Endodermal cell (in vitro differentiated cells): ENCODE measurements around the gene ARHGAP26. TPM values are rescaled to one million over a fixed set of nuclear protein-coding genes. Genes with fewer than 3 reads are reported as not detected.
"Not testable (repeated sequence)": the region's sequence is repeated elsewhere in the genome, so short reads cannot be mapped to it uniquely, and the experiment has no call there.

ENCODE experiments used
- DNase-seq: peaks from one replicate; pipeline ENCODE4 v3.0.0-alpha.2; 2017
- H3K27ac ChIP-seq: 2 replicates; pipeline ENCODE4 v1.5.1; 2013; ENCODE audit warnings: mild to moderate bottlenecking, low read depth, low read length, moderate library complexity
- H3K27me3 ChIP-seq: 2 replicates; pipeline ENCODE4 v1.6.1; 2013; ENCODE audit warnings: mild to moderate bottlenecking, low read length, moderate library complexity; ENCODE audit not compliant: insufficient read depth, control insufficient read depth, poor library complexity, severe bottlenecking
- H3K36me3 ChIP-seq: 2 replicates; pipeline ENCODE4 v1.7.0; 2013; ENCODE audit warnings: mild to moderate bottlenecking, low read length, moderate library complexity; ENCODE audit not compliant: control insufficient read depth, insufficient read depth
- H3K4me1 ChIP-seq: one replicate; pipeline ENCODE4 v1.7.0; 2013; ENCODE audit warnings: low read length; ENCODE audit not compliant: control insufficient read depth, insufficient read depth
- H3K4me3 ChIP-seq: 2 replicates; pipeline ENCODE4 v1.5.1; 2013; ENCODE audit warnings: mild to moderate bottlenecking, low read length, moderate library complexity
- H3K9ac ChIP-seq: 2 replicates; pipeline ENCODE4 v1.6.1; 2013; ENCODE audit warnings: mild to moderate bottlenecking, low read length, moderate library complexity; ENCODE audit not compliant: poor library complexity, severe bottlenecking; ENCODE audit errors: extremely low read depth
- H3K9me3 ChIP-seq: 2 replicates; pipeline ENCODE4 v1.6.1; 2013; ENCODE audit warnings: mild to moderate bottlenecking, low read length, moderate library complexity; ENCODE audit not compliant: control insufficient read depth
- H3K27ac Mint-ChIP-seq: 2 replicates; pipeline ENCODE4 v1.8.0; 2020; ENCODE audit warnings: mixed read lengths
- H3K27me3 Mint-ChIP-seq: 2 replicates; pipeline ENCODE4 v1.8.0; 2021; ENCODE audit warnings: mild to moderate bottlenecking, mixed read lengths; ENCODE audit not compliant: insufficient read depth
- H3K36me3 Mint-ChIP-seq: 2 replicates; pipeline ENCODE4 v1.8.0; 2020; ENCODE audit warnings: low read depth, mixed read lengths
- H3K4me1 Mint-ChIP-seq: 2 replicates; pipeline ENCODE4 v1.8.0; 2020; ENCODE audit warnings: mixed read lengths
- H3K4me3 Mint-ChIP-seq: 2 replicates; pipeline ENCODE4 v1.8.0; 2020; ENCODE audit warnings: mild to moderate bottlenecking, moderate library complexity, mixed read lengths
- H3K9me3 Mint-ChIP-seq: 2 replicates; pipeline ENCODE4 v1.8.0; 2020; ENCODE audit warnings: mild to moderate bottlenecking, mixed read lengths
- CTCF ChIP-seq: fragments of 200-600 bp; sonication (generic); conservative IDR thresholded peaks from 2 replicates; pipeline ENCODE4 v1.5.0; 2021; ENCODE audit warnings: antibody characterized with exemption, mild to moderate bottlenecking
- WGBS, 2 experiments: methylation state at CpG; one replicate each; pipeline versions ENCODE4 v1.1.5 to v1.1.7; 2013; ENCODE audit warnings: missing lambda C conversion rate in 2 of 2, mixed read lengths in 1 of 2; ENCODE audit not compliant: insufficient coverage in 1 of 2, insufficient read length in 1 of 2; 5-methylcytosine and 5-hydroxymethylcytosine counted together
- total RNA-seq, 2 donors: library from RNA; stranded (reverse); fragmentation: NEBNext Ultra II Directional in 1 of 2; extraction: Animal tissue kit (Norgen Biotek cat#: 25700) in 1 of 2; gene quantifications; 2 replicates in 1 of 2; 3 replicates in 1 of 2; pipeline ENCODE4 v1.2.1, GENCODE V29; 2021

The ARHGAP26 gene
- total RNA-seq, 2 donors from 2014 or later, result 49.2 to 60.5 TPM

GRCh38 chr5:142997591-142997990 lies 227.4 kb downstream of the ARHGAP26 start:
- peaks cover 20% of the 10 kb centered on the region for H3K4me1 Mint-ChIP-seq
- Histone ChIP-seq H3K36me3 (no peaks in the 10 kb centered on the region), H3K27ac (no peak overlapping the region), H3K9me3 (no peaks in the 10 kb centered on the region), H3K9ac (no peak overlapping the region), H3K4me1 (no peaks in the 10 kb centered on the region), H3K27me3 (no peaks in the 10 kb centered on the region), H3K4me3 (no peak overlapping the region)
- no peaks in the 10 kb centered on the region for H3K27me3 Mint-ChIP-seq
- 95% methylated on average over 1 of the region's 1 CpG; no CpG with 5 or more reads in 1 of the 2 experiments for WGBS, 2 experiments
- H3K9me3 Mint-ChIP-seq, result peaks cover 11% of the 10 kb centered on the region
- H3K4me3 Mint-ChIP-seq, result no peak overlapping the region
- peaks cover 18% of the 10 kb centered on the region for H3K36me3 Mint-ChIP-seq
- TF ChIP-seq CTCF, result no peak
- H3K27ac Mint-ChIP-seq, result no peak overlapping the region
- no peak for DNase-seq

- Histone ChIP-seq H3K4me3 (no peak overlapping the region), H3K9me3 (no peaks in the 10 kb centered on the region), H3K27ac (no peak overlapping the region), H3K4me1 (no peaks in the 10 kb centered on the region), H3K36me3 (no peaks in the 10 kb centered on the region), H3K27me3 (no peaks in the 10 kb centered on the region), H3K9ac (no peak overlapping the region)
- TF ChIP-seq CTCF, result no peak
- Mint-ChIP-seq H3K36me3 (peaks cover 17% of the 10 kb centered on the region), H3K9me3 (peaks cover 11% of the 10 kb centered on the region), H3K27ac (no peak overlapping the region), H3K4me1 (peaks cover 24% of the 10 kb centered on the region), H3K4me3 (no peak overlapping the region), H3K27me3 (no peaks in the 10 kb centered on the region)
- 90 to 93% methylated on average over 3 to 6 of the region's 6 CpGs for WGBS, 2 experiments
- DNase-seq, result no peak
These were observed 228.3 kb downstream of the ARHGAP26 start for GRCh38 chr5:142998316-142999020.

GRCh38 chr5:143000551-143000950 lies 230.4 kb downstream of the ARHGAP26 start:
- H3K4me3 ChIP-seq, H3K9me3 Mint-ChIP-seq, H3K36me3 ChIP-seq, H3K27me3 Mint-ChIP-seq, DNase-seq, H3K27ac ChIP-seq, H3K27me3 ChIP-seq, H3K9me3 ChIP-seq, H3K27ac Mint-ChIP-seq, H3K4me3 Mint-ChIP-seq, H3K9ac ChIP-seq, H3K4me1 ChIP-seq: not testable (repeated sequence)
- peaks cover 20% of the 10 kb centered on the region for H3K4me1 Mint-ChIP-seq
- H3K36me3 Mint-ChIP-seq, result peaks cover 10% of the 10 kb centered on the region
- WGBS, 2 experiments, result 100% methylated on average over 1 of the region's 1 CpG
